ENCODE measurements around the gene STK24.

STK24 gene

DNA sequence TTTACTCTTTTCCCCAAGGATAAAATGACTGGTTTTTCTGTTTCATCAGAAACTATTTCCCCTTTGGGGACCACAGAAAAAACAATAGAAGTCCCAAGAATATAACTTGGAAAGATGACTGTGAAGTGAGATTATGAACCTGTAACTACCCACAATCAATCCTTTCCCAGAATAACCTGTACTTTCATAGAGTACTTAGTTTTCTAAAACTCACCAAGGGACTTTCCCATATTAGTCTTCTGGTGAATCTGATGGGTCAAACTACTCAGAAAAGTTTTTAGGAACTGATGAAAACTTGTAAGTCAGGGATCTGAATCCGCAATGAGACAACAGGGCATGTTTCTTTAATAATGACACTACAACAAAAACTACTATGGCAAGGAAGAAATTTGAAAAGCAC, 62.6 kb downstream of the STK24 start:
- H4K20me1 ChIP-seq (ENCODE audit: insufficient read depth, low read length): peaks cover 14% of the 10 kb centered on the region
- H3K79me2 ChIP-seq (ENCODE audit: low read length): peaks cover 100% of the 10 kb centered on the region
- no peak for TF ChIP-seq EZH2 (optimal IDR thresholded peaks at IDR 0.05; ENCODE audit: low read depth, low read length)
- no peak for TF ChIP-seq CTCF (IDR thresholded peaks at IDR 0.05; ENCODE audit: low read length)
- TF ChIP-seq EZH2phosphoT487 (IDR thresholded peaks at IDR 0.05; ENCODE audit: low read length): no peak
- H3K36me3 ChIP-seq (replicated peaks; ENCODE audit: insufficient read depth, low read length): no peaks in the 10 kb centered on the region; the same call in 1 of the 2 replicates
- no peak overlapping the region for H3K9ac ChIP-seq (ENCODE audit: low read length)
- no peaks in the 10 kb centered on the region for H3K27me3 ChIP-seq (replicated peaks; ENCODE audit: insufficient read depth, low read length)
- no peak overlapping the region for H2AFZ ChIP-seq (ENCODE audit: low read length)
- no peaks in the 10 kb centered on the region for H3K9me3 ChIP-seq (replicated peaks; ENCODE audit: insufficient read depth, low read length)
- no peak overlapping the region for H3K4me3 ChIP-seq (ENCODE audit: low read length)
- no peak overlapping the region for H3K4me2 ChIP-seq (ENCODE audit: low read depth, low read length)
- H3K9me2 ChIP-seq (replicated peaks; ENCODE audit: insufficient read depth, low read length): no peaks in the 10 kb centered on the region
- no peak overlapping the region for H3K27ac ChIP-seq (ENCODE audit: low read length)
- H3K4me1 ChIP-seq (ENCODE audit: low read length): peaks cover 35% of the 10 kb centered on the region
- H3F3A ChIP-seq (ENCODE audit: insufficient read depth, low read length): no peaks in the 10 kb centered on the region
- DNase-seq: no peak

DNA sequence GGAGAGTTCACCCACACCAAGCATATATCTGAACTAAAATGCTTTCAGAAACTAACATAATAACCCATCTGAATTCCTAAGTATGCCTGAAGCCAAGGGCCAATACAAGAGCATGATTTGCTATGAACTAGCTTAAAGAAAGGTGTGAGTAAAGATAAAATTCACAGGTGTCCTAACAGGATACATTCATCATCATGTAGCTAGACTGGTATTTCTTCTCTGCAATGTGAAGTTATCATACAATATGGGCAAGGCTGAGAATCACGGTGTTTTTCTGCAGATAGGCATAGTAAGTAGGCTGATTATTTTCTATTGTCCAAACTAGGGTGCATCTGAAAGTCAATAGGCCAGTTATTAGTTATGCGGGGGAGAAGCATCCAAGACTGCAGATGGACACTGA, 63.1 kb downstream of the STK24 start:
- no peak for DNase-seq
- H3K27me3 ChIP-seq (replicated peaks; ENCODE audit: insufficient read depth, low read length): no peaks in the 10 kb centered on the region
- H4K20me1 ChIP-seq (ENCODE audit: insufficient read depth, low read length): peaks cover 15% of the 10 kb centered on the region
- no peak overlapping the region for H3K27ac ChIP-seq (ENCODE audit: low read length)
- no peaks in the 10 kb centered on the region for H3F3A ChIP-seq (ENCODE audit: insufficient read depth, low read length)
- no peak overlapping the region for H2AFZ ChIP-seq (ENCODE audit: low read length)
- no peak overlapping the region for H3K4me2 ChIP-seq (ENCODE audit: low read depth, low read length)
- no peaks in the 10 kb centered on the region; the same call in 1 of the 2 replicates for H3K36me3 ChIP-seq (replicated peaks; ENCODE audit: insufficient read depth, low read length)
- H3K9ac ChIP-seq (ENCODE audit: low read length): no peak overlapping the region
- H3K9me2 ChIP-seq (replicated peaks; ENCODE audit: insufficient read depth, low read length): no peaks in the 10 kb centered on the region
- H3K4me1 ChIP-seq (ENCODE audit: low read length): peaks cover 35% of the 10 kb centered on the region
- H3K79me2 ChIP-seq (ENCODE audit: low read length): peaks cover 100% of the 10 kb centered on the region
- H3K4me3 ChIP-seq (ENCODE audit: low read length): no peak overlapping the region
- no peaks in the 10 kb centered on the region for H3K9me3 ChIP-seq (replicated peaks; ENCODE audit: insufficient read depth, low read length)
- TF ChIP-seq EZH2phosphoT487 (IDR thresholded peaks at IDR 0.05; ENCODE audit: low read length) (no peak), EZH2 (optimal IDR thresholded peaks at IDR 0.05; ENCODE audit: low read depth, low read length) (no peak), CTCF (IDR thresholded peaks at IDR 0.05; ENCODE audit: low read length) (no peak)

DNA sequence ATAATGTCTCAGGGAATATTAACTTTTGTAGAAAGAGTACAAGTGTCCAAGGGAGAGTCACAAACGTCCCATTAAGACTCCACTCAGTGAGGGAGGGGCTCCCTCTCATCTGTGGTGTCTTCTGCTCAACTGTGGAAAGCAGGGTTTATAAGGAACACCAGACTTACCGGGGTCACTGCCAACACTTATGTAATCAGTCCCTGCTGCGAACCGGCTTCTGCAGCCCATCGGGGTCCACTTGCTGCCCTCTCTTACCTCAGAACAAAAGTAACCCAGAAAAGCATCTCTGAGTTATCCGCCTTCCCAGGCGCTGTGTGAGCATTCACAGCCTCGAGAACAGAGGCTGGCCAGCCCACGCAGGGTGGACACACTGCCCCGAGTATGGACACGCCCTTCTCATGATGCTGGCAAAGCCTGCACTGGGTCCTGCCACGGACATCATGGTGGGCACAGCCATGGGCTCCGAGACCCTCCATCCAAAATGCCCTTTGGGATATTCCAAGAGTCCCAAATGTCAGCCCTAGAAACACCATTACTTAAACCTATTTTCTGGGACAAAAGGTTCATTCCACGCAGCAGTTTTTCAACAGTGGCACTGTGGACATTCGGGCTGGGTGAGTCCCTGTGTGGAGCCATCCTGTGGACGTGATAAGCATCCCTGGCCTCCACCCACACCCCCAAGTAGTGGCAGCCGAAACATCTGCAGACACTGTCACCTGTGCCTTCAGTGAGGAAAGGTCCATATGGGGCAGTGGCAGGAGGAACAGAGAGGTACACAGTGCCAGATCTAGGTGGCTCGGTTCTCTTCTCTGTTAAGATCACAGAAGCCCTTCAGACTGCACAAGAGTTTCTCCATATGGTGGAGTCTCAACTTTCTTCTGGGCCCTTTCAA, 63.9 kb downstream of the STK24 start:
- Histone ChIP-seq H4K20me1 (ENCODE audit: insufficient read depth, low read length) (peaks cover 21% of the 10 kb centered on the region), H3K9me2 (replicated peaks; ENCODE audit: insufficient read depth, low read length) (no peaks in the 10 kb centered on the region), H3K36me3 (replicated peaks; ENCODE audit: insufficient read depth, low read length) (no peaks in the 10 kb centered on the region; the same call in 1 of the 2 replicates), H3F3A (ENCODE audit: insufficient read depth, low read length) (no peaks in the 10 kb centered on the region), H2AFZ (ENCODE audit: low read length) (no peak overlapping the region), H3K4me2 (ENCODE audit: low read depth, low read length) (no peak overlapping the region), H3K27ac (ENCODE audit: low read length) (no peak overlapping the region), H3K79me2 (ENCODE audit: low read length) (peaks cover 100% of the 10 kb centered on the region), H3K4me3 (ENCODE audit: low read length) (no peak overlapping the region), H3K9ac (ENCODE audit: low read length) (no peak overlapping the region), H3K9me3 (replicated peaks; ENCODE audit: insufficient read depth, low read length) (no peaks in the 10 kb centered on the region), H3K4me1 (ENCODE audit: low read length) (peaks cover 35% of the 10 kb centered on the region), H3K27me3 (replicated peaks; ENCODE audit: insufficient read depth, low read length) (no peaks in the 10 kb centered on the region)
- no peak for TF ChIP-seq EZH2phosphoT487 (IDR thresholded peaks at IDR 0.05; ENCODE audit: low read length)
- TF ChIP-seq CTCF (IDR thresholded peaks at IDR 0.05; ENCODE audit: low read length): no peak
- no peak for TF ChIP-seq EZH2 (optimal IDR thresholded peaks at IDR 0.05; ENCODE audit: low read depth, low read length)
- DNase-seq: no peak

Measured in MM.1S (cell line).